Head of caudate nucleus (tissue), 42 donors: Measurements from ENCODE around the gene CPNE4.
A peak's percentile ranks its signal among the peaks of the same experiment; 100 is the strongest.

Source experiments
- DNase-seq, 42 donors: peaks; one replicate each; pipeline versions ENCODE4 v3.0.0 to v3.0.0-alpha.2; 2020 to 2021; ENCODE audit warnings: mixed read lengths in 7 of 42
- intact Hi-C: fragments of 100-400 bp; cut with DNase I; formaldehyde crosslinking; loops from one replicate; pipeline ENCODE4 v1.15.0; 2022

Gene CPNE4

DNA sequence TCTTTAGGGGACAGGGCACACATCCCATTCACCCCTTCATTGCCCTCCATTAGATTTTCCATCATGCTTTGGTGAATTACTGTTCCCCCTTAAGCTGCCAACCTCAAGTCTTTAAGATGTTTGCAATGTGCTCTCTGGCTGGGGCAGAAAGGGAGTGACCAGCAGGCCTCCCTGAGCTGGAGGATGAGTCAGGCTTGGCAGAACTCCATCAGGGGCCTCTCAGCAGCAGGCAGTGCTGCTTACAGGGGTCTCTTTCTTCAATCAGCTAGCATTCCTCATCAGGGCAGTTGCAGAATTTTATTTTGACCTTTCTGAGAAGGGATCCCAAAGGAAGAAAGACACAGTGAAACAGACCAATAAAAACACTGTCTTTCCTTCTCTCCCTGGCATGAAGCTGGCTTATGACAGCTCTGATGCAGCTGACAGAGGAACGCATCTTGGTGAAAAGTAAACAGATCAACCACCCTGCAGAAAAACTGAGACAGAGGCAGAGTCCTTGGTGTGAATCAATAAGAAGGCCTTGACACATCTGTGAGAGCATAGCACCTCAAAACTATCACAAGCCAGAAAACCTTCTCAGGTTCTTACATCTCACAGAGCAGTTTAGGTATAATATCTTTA is 443.3 kb downstream of the CPNE4 start:
- no peak for DNase-seq
- intact Hi-C loops, result no loop called here

DNA sequence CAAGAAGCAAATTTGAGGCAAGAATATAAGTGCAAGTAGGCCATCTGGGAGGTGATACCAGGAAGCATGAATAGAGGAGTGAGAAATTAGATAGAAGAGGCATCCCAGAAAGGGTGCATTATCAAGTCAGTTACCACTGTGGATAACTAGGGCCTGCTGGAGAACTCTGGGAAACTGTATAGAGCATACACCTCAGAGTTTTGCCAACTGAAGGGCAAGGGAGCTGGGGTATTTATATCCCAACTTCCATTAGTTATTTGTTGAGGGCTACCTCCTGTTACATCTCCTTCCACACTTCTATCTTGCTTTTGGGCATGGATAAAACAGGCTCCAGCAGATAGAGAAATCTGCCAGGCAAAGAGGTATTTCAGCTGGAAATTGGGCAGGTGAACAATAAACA is 448.5 kb downstream of the CPNE4 start:
- intact Hi-C loops, result no loop called here

DNA sequence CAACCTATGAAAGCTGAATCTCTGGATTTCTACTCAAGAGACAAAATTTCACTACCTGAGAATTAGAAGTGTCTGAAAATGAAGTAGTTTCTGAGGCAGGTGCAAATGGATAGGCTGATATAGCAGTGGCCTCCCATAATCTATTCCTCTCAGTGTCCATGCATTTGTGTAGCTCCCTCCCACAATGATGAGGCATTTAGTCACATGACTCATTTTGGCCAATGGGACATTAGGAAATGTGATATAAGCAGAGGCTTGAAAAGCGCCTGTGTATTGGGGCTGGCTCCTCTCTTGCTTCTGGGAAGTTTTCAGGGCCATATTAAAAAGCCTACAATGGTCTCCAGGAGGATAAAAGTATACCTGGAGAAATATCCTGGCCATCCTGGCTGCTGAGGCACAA is 452.4 kb downstream of the CPNE4 start:
- intact Hi-C loops, result no loop called here
- no peak for DNase-seq

More for the DNA sequence above, 448.5 kb downstream of the CPNE4 start:
- DNase-seq, result no peak

DNA sequence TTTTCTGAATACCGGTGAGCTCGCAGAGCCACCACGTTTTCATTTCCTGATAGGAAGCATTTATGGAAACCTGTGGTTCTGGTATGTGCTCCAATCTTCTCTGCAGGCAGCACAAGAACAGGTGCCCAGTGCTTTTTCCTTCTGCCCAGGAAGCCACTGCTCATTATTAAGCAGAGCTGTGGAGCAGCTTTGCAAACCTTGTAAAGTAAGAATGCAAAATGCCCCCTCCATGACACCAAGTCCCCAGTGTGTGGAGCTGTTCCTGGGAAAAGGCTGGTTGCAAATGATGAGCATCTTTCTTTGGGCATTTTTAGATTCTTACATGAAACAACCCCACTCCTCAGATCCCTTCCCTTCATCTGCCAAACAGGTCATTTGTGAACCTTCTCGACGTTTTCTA is 466.4 kb downstream of the CPNE4 start:
- DNase-seq, result no peak
- intact Hi-C loops, result no loop called here

DNA sequence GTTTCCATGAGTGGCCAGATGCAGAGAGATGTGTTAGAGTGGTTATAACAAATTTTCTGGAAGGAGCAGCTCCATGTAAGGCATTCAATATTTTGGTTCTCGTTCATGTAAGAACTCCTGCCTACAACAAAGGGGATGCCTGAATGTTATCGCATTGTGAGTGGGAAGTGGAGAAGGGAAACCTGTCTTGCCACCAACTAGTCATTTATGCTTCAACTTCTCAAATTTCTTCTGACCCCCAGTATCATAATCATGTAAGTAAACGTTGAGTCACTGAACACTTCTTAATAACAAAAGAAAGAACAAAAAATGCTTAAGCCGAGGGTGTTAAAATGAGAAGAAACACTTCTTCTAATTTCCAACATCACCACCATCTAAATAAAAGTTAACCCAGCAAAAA is 470.0 kb downstream of the CPNE4 start:
- intact Hi-C loops, result no loop called here
- DNase-seq, result no peak

DNA sequence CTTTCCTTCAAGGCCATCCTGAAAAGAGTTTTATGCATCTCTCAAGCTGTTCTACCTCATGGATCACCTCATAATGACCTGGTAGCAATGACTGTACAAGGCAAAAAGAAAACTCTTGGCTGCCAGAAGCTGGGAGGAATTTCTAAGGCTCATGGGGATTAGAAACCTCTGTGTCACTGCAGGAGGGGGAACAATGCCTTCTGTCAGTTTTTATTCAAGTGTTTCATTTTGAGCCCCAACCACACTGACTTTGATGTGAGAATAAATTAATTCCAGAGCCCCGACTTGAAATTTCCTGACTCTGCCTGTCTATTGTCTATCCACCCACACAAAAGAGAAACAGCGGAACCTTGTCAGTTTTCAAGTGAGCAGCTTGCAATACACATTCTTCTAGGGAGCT is 473.3 kb downstream of the CPNE4 start:
- peak in 24 of 42 donors; percentile 10 to 84 (median 32) for DNase-seq
- intact Hi-C loops, result no loop called here

DNA sequence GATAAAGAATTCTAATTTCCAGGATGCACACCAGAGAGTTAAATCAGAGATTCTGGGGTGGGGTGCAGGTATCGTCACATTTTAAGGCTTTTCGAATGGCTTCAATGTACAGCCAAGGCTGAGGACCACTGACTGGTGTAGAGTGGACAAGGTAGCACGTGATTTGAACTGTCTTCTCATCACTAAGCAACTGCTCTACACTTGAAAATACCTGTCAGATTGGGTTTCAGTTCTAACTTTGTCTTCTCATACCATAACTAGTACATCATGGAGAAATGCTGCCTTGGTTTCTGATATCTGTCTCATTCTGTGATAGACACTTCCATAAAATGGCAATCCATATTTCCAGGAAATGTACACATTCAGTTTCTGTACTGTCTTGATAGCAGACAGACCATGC is 474.0 kb downstream of the CPNE4 start:
- DNase-seq, result no peak
- intact Hi-C loops, result no loop called here

DNA sequence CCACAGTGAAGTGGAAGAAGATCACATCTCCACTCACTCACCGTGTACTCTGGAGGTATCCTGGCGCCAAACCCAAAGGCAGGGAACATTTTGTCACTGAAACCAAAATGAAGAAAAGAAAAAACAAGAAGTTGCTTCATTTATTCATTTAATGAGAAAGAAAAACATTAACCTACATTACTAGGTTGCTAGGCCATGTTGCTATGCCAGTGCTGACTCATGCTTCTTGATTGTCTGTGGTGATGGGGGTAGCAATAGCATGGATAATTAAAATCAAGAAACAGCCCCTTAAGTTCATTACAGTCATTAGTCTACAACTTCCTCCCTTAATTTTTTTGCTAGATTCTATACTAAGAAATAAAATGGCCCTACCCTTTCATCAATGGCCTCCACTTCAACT is 479.4 kb downstream of the CPNE4 start:
- intact Hi-C loops, result no loop called here
- no peak for DNase-seq

DNA sequence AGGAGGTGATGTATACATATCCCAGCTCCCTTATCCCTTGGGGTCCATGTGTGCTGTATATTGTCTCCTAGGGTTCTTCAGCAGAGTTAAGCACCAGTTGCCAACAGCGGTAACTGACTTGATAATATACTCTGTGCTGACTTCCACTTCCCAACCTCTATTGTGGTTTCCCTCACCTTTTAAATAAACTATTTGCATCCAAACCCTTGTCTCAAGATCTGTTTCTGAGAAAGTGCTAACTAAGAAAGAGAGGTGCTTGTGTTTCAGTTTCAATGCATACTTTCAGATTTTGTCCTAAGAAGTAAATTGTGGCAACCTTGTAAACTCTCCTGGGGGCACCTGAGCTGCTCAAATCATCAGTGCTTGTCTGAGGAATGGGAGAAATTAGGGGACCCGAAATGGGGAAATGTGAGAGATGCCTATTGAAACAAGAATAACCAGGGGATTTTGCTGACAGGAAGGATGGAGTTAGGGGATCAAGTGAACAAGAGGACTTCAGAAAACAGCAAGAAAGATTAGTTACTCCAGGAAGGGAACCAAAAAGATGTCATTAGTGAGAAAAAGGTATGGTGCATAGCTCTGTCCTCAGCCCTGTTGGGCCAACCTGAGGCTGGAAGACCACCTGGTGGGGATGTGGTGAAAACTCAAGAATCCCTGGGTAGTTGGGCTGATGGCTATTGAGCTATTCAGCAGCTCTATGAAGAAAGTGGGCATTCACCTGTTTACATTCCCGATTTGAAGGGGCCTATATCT is 481.1 kb downstream of the CPNE4 start:
- no peak for DNase-seq
- intact Hi-C loops, result no loop called here

DNA sequence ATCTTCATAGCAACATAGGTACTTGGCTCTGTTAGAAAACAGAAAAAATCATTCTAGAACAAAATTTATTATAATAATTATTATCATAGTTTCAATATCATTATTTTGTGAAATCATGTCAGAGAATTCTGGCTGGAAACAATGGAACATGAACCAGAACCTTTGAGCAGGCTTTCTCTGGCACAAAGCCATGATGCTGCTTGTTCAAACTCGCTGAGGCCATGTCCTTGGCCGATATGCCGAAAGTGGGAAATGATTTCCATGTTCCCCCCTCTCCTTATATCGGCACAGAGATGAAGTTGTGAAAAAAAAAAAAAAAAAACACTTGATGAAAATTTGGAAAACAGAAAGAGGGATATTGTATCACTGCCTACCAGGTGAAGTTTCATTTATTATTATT is 483.1 kb downstream of the CPNE4 start:
- DNase-seq, result no peak
- intact Hi-C loops, result no loop called here

DNA sequence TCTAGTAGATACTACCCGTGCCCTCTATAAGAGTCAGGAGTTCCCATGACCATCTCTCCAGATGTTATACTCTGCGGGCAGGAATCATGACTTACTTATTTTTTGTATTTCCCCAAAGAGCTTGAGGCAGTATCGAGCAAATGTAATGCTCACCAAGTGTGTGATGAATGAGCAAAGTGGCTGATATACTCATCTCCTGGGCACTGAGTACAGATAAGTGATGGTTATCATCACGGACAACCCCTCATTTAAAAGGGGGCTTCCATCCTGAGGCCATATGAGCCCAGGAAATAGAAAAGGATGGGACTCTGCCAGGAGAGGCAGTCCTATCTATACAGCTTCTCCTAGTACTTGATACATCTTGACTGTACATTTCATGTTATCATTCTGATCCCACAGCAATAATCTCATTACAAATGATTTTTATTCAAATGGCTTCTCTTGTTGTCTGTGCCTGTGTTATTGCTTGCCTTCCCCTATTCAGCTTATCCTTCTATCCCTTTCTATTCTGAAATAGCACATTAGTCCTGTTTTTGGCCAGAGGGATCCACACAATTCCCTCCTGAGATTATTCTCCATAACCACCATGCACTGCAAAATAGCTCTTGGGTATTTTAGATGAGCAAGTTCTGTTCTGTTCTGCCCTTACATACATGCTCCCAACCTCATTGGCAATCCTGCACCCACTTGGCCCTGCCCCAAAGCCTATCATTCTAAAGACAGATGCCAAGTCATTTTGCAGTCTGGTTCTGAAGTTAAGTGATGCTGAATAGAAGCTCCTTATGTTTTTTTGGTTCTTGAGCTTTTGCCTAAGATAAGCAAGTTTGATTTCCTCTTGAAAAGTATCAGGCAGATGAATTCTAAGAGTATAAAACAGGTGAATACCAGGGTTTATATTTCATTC is 484.0 kb downstream of the CPNE4 start:
- DNase-seq, result no peak
- intact Hi-C loops, result no loop called here

DNA sequence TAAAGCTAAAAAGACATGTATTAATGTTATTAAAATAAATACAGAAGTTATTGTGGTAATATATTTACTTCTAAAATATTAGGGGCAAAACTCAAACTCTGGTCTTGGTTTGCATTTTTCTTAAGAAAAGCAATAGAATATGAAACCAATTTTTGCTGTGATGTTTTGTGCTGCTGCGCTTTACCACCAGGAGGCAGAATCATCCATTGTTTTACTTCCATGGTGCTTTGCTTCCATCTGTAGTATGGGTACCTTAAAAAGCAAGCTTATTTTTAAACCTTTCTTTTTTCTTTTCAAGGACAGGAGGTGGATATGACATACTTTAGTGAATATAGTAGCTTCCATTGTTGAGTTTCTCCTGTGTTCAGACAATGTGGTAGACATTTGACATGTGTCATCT is 485.5 kb downstream of the CPNE4 start:
- no peak for DNase-seq
- intact Hi-C loops, result no loop called here

DNA sequence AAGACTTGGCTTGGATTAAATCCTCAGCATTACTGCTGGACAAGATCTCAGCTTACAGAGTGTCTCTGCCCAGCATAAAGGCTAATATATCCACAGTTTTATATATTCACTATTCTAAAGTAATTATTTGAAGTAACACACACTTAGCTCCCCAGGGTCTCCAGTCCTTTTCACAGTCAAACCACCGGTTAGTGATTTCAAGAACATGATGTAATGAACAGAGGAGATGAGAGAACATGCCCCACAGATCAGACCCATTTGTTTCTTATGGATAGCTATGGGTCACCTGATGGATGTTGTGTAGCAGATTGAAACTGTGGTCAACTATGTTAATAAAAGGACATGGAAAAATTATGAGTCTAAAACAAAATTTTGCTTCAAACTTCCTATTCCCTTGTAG is 487.2 kb downstream of the CPNE4 start:
- intact Hi-C loops, result no loop called here
- no peak for DNase-seq

DNA sequence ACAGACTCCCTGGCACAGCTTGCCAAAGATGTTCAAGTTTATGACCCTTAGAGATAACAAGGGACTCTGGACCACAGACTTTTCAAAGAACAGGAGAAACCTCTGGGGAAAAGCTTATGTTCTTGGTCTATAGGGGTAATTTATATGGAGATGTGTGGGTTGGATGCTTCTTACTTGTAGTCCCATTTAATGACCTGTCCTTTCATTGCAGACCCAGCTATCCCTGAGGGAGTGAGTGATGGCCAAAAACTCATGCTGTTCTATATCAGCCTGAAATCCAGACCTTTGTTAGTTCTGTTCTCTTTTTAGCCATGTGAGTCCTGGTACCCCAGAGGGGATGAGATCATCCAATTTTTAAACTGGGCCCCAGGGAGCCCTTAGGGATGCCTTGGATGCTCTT is 488.4 kb downstream of the CPNE4 start:
- intact Hi-C loops, result no loop called here
- no peak for DNase-seq

DNA sequence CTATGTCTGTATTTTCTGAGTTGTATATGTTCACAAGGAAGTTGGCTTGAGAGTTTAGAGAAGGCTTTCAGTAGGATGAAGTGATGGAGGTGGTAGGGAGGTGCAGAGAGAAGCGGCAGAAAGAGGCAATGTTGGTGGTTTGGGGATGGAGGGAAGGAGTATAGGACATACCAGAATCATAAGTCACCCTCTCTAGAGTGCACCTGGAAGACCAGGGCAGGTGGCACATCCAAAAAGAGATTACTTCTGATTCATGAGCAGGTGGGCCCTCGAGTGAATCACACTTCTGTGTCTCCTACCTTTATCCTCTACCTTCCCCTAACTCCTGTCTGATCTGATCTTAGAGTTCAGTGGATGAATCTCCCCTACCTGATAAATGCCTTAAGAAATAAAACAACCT is 490.3 kb downstream of the CPNE4 start:
- intact Hi-C loops, result no loop called here
- DNase-seq, result no peak

DNA sequence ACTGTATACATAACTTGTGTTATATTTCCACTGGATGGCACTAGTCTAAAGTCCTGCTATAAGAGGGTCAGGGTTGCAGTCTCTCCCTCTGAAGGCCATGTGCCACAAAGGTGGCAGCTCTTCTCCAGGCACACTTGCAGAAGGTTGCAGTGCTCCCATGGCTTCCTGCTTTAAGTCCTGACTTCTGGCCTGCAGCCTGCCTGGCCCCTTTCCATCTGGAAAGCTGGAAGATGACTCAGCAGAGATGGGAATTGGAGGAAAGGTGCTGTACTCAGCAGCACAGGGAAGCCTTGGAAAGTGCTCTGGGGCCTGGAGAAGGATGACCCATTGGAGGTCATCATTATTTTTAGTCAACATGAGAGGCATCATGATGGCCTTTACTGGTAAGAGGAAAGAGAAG is 491.1 kb downstream of the CPNE4 start:
- DNase-seq, result peak in 8 of 42 donors; percentile 2 to 52 (median 17)
- intact Hi-C loops, result no loop called here

DNA sequence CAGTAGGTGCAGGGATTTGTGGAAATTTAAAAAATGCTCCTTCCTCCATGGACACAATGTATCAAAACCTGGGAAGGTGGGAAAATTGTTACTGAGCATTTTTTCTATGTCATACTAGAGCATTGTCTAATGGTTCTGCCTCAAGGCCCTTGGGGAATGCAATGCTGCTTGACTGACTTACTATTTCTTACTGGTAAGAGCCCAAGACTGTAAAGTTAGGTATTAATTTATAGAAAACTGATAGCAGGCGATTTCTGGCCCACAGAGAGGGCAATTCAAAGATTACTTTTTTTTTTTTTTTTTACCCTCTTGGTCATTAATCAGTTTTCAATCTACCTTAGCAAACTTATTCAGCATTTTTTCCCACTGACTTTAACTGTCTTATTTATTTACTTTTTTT is 493.5 kb downstream of the CPNE4 start:
- DNase-seq, result no peak
- intact Hi-C loops, result no loop called here

DNA sequence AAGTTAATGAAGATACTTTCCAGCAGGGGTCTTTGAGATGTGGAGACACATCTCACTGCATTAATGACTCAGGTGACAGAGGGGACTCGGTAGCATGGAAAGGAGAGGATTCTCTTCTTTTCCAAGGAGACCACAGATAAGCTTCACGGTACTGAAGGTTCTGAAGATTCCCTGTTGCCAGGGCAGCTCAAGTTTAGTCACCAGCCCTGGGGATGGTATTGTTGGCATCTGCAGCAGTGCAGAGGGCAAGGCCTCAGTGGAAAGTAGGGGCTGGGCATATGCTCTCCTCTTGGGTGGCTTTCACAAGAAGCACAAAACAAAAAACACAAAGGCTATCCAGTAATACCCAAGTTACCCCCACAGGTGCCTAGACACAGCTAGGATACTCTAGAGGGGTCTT is 494.0 kb downstream of the CPNE4 start:
- DNase-seq, result no peak
- intact Hi-C loops, result no loop called here

DNA sequence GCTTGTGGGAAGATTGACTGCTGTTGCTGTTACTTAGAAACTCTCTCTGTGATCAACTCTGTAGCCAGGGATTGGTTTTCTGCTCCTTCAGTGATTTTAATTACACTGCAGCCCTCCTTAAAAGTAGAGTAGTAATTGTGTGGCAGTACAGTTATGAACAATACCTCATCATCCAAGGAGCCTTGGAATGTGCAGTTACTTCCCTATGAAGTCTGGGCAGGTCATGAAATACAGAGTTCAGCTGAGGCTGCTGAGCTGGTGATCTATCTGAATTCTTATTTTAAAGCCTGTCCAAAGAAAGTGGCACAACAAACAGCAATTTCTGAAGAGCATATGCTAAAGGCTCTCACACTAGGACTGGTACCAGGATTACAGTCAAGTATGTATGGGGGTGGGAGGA is 494.7 kb downstream of the CPNE4 start:
- DNase-seq, result no peak
- intact Hi-C loops, result no loop called here

DNA sequence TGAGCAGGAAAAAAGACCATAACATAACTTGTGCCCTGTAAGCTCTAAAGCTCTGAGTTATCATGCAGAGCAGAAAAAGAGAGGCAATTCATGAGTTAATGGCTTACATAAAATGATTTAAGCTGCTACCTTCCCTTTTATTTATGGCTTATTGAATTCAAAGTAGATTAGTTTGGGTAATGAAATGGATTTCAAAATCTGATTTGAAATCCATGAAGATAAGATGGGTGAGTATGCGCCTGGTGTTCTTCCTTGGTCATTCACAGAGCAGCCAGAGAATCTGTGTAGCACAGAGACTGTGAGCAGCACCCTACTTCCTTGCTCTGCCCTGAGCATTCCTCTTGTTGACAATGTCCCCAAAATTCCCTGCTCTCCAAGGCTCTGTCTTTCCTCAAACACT is 495.8 kb downstream of the CPNE4 start:
- no peak for DNase-seq
- intact Hi-C loops, result no loop called here
